Umbilical cord (tissue), 2 donors: ENCODE data around the gene CMIP. TPM values are rescaled to one million over a fixed set of nuclear protein-coding genes. Genes with fewer than 3 reads are reported as not detected.

Experiments
- DNase-seq: peaks from one replicate; pipeline ENCODE4 v3.0.0-alpha.2; 2015; ENCODE audit warnings: low spot score
- total RNA-seq: library from RNA; depleted of rRNA; stranded (reverse); fragments of >200 nt; gene quantifications from one replicate; pipeline ENCODE4 v1.2.3, GENCODE V29; 2014; ENCODE audit warnings: low replicate concordance; ENCODE audit not compliant: insufficient read depth

The CMIP gene
- total RNA-seq, 1 donor from 2014 or later: 24.8 TPM

GRCh38 chr16:81601601-81602255 lies 157.1 kb downstream of the CMIP start:
- peak; percentile 55 for DNase-seq

- DNase-seq: no peak
Measured at GRCh38 chr16:81602256-81602776, 157.7 kb downstream of the CMIP start.

GRCh38 chr16:81602792-81603191 lies 158.2 kb downstream of the CMIP start:
- DNase-seq: peak; percentile 83

GRCh38 chr16:81604960-81605383 lies 160.4 kb downstream of the CMIP start:
- no peak for DNase-seq

GRCh38 chr16:81606039-81606438 lies 161.4 kb downstream of the CMIP start:
- no peak for DNase-seq

- DNase-seq: no peak
Measured at GRCh38 chr16:81607006-81607405, 162.4 kb downstream of the CMIP start.

- DNase-seq: no peak
Measured at GRCh38 chr16:81607805-81608522, 163.4 kb downstream of the CMIP start.

- DNase-seq: no peak
Measured at GRCh38 chr16:81608523-81609209, 164.1 kb downstream of the CMIP start.

GRCh38 chr16:81609323-81609892 lies 164.8 kb downstream of the CMIP start:
- no peak for DNase-seq

- peak; percentile 63 for DNase-seq
Measured at GRCh38 chr16:81610144-81610842, 165.7 kb downstream of the CMIP start.

GRCh38 chr16:81610936-81611335 lies 166.3 kb downstream of the CMIP start:
- no peak for DNase-seq

- no peak for DNase-seq
Measured at GRCh38 chr16:81611721-81612120, 167.1 kb downstream of the CMIP start.

GRCh38 chr16:81612351-81613163 lies 167.9 kb downstream of the CMIP start:
- peak; percentile 46 for DNase-seq

- DNase-seq: no peak
Measured at GRCh38 chr16:81614171-81614570, 169.6 kb downstream of the CMIP start.

- no peak for DNase-seq
Measured at GRCh38 chr16:81614654-81615359, 170.2 kb downstream of the CMIP start.

- no peak for DNase-seq
Measured at GRCh38 chr16:81615411-81615810, 170.8 kb downstream of the CMIP start.

- DNase-seq: no peak
Measured at GRCh38 chr16:81615833-81616232, 171.2 kb downstream of the CMIP start.

GRCh38 chr16:81616321-81617020 lies 171.9 kb downstream of the CMIP start:
- DNase-seq: peak; percentile 79

- no peak for DNase-seq
Measured at GRCh38 chr16:81617021-81617346, 172.4 kb downstream of the CMIP start.
